GM23338 (cell line): ENCODE measurements around the gene KAT6B. TPM values are rescaled to one million over a fixed set of nuclear protein-coding genes. Genes with fewer than 3 reads are reported as not detected.

ENCODE experiments used
- ATAC-seq: fragments of 200-7000 bp; cut with Tn5 transposase; 3 replicates; pipeline ENCODE4 v1.9.1; 2020
- DNase-seq: peaks from one replicate; pipeline ENCODE4 v3.0.0-alpha.2; 2015; ENCODE audit warnings: low spot score
- H2AFZ ChIP-seq: fragments of 200-600 bp; sonication (generic); 2 replicates; pipeline ENCODE4 v1.8.0; 2016; ENCODE audit warnings: antibody characterized with exemption, mild to moderate bottlenecking, moderate library complexity
- H3F3A ChIP-seq: fragments of 200-600 bp; sonication (generic); replicated peaks from 2 replicates; pipeline ENCODE4 v1.8.0; 2017; ENCODE audit warnings: antibody characterized with exemption, mixed run types, low read depth
- H3K27ac ChIP-seq: fragments of 200-600 bp; sonication (generic); 2 replicates; pipeline ENCODE4 v1.6.1; 2016; ENCODE audit warnings: low read depth
- H3K27me3 ChIP-seq: fragments of 200-600 bp; sonication (generic); 2 replicates; pipeline ENCODE4 v1.8.0; 2016; ENCODE audit warnings: mild to moderate bottlenecking, mixed run types, moderate library complexity; ENCODE audit not compliant: insufficient read depth
- H3K36me3 ChIP-seq: fragments of 200-600 bp; sonication (generic); 2 replicates; pipeline ENCODE4 v1.8.0; 2016; ENCODE audit warnings: mild to moderate bottlenecking; ENCODE audit not compliant: insufficient read depth
- H3K4me1 ChIP-seq: fragments of 200-600 bp; sonication (generic); 2 replicates; pipeline ENCODE4 v1.8.0; 2016; ENCODE audit warnings: mild to moderate bottlenecking, moderate library complexity; ENCODE audit not compliant: insufficient read depth
- H3K4me2 ChIP-seq: fragments of 200-600 bp; sonication (generic); 2 replicates; pipeline ENCODE4 v1.7.1; 2017; ENCODE audit warnings: mixed run types
- H3K4me3 ChIP-seq: fragments of 200-600 bp; sonication (generic); 2 replicates; pipeline ENCODE4 v1.6.1; 2016; ENCODE audit warnings: mixed run types
- H3K79me2 ChIP-seq: fragments of 200-600 bp; sonication (generic); replicated peaks from 2 replicates; pipeline ENCODE4 v1.8.0; 2017; ENCODE audit warnings: mild to moderate bottlenecking; ENCODE audit not compliant: insufficient read depth
- H3K9me2 ChIP-seq: fragments of 200-600 bp; sonication (generic); 2 replicates; pipeline ENCODE4 v1.8.0; 2017; ENCODE audit not compliant: insufficient read depth
- H4K20me1 ChIP-seq: fragments of 200-600 bp; sonication (generic); replicated peaks from 2 replicates; pipeline ENCODE4 v1.8.0; 2017; ENCODE audit warnings: mild to moderate bottlenecking; ENCODE audit not compliant: insufficient read depth
- H3K27ac Mint-ChIP-seq: 2 replicates; pipeline ENCODE4 v1.8.0; 2020; ENCODE audit warnings: inconsistent platforms, mild to moderate bottlenecking, moderate library complexity, mixed read lengths
- H3K27me3 Mint-ChIP-seq: 3 replicates; pipeline ENCODE4 v1.8.0; 2022; ENCODE audit warnings: low read depth, mild to moderate bottlenecking, moderate library complexity, mixed read lengths, inconsistent platforms; ENCODE audit not compliant: insufficient read depth, poor library complexity
- H3K36me3 Mint-ChIP-seq: 3 replicates; pipeline ENCODE4 v1.8.0; 2021; ENCODE audit warnings: low read depth, mild to moderate bottlenecking, inconsistent platforms, moderate library complexity, mixed read lengths
- H3K4me1 Mint-ChIP-seq: 3 replicates; pipeline ENCODE4 v1.8.0; 2020; ENCODE audit warnings: mild to moderate bottlenecking, inconsistent platforms, mixed read lengths
- H3K4me3 Mint-ChIP-seq: 3 replicates; pipeline ENCODE4 v1.8.0; 2021; ENCODE audit warnings: moderate library complexity, mild to moderate bottlenecking, inconsistent platforms, mixed read lengths
- H3K9me3 Mint-ChIP-seq: 3 replicates; pipeline ENCODE4 v1.8.0; 2020; ENCODE audit warnings: moderate library complexity, mild to moderate bottlenecking, inconsistent platforms, mixed read lengths
- CREB1 ChIP-seq: fragments of 250-450 bp; sonication (Bioruptor Pico); IDR thresholded peaks from 2 replicates; pipeline ENCODE4 v1.5.0; 2020; ENCODE audit warnings: low read depth, mild to moderate bottlenecking, moderate library complexity
- CTCF ChIP-seq, 2 experiments: fragments of 200-600 bp in 1 of 2; sonication (generic) in 1 of 2; conservative IDR thresholded peaks; 2 replicates each; pipeline versions ENCODE4 v1.5.1 to v1.6.1; 2016 to 2017; ENCODE audit warnings: antibody characterized with exemption in 2 of 2, low read depth in 2 of 2, mild to moderate bottlenecking in 2 of 2, moderate library complexity in 1 of 2
- ETS1 ChIP-seq: IDR thresholded peaks from 2 replicates; pipeline ENCODE4 v1.6.1; 2016; ENCODE audit warnings: antibody characterized with exemption
- EZH2 ChIP-seq: fragments of 200-600 bp; sonication (generic); IDR thresholded peaks from one replicate; pipeline ENCODE4 v1.8.0; 2017; ENCODE audit warnings: antibody characterized with exemption, mild to moderate bottlenecking, low read depth; ENCODE audit not compliant: unreplicated experiment
- EZH2phosphoT487 ChIP-seq: fragments of 200-600 bp; sonication (generic); IDR thresholded peaks from one replicate; pipeline ENCODE4 v1.8.1; 2018; ENCODE audit warnings: antibody characterized with exemption; ENCODE audit not compliant: unreplicated experiment
- JUNB ChIP-seq: IDR thresholded peaks from one replicate; pipeline ENCODE4 v1.6.1; 2016; ENCODE audit warnings: antibody characterized with exemption; ENCODE audit not compliant: unreplicated experiment
- REST ChIP-seq: IDR thresholded peaks from one replicate; pipeline ENCODE4 v1.6.1; 2018; ENCODE audit warnings: antibody characterized with exemption; ENCODE audit not compliant: unreplicated experiment
- ZNF114 ChIP-seq: fragments of 250-450 bp; sonication (Bioruptor Pico); IDR thresholded peaks from 2 replicates; pipeline ENCODE4 v1.5.0; 2020; ENCODE audit warnings: mild to moderate bottlenecking, moderate library complexity
- ZNF331 ChIP-seq: fragments of 250-450 bp; sonication (Bioruptor Pico); IDR thresholded peaks from 2 replicates; pipeline ENCODE4 v1.5.0; 2020; ENCODE audit warnings: low read depth, mild to moderate bottlenecking, moderate library complexity
- polyA plus RNA-seq: library from polyadenylated mRNA; unstranded; fragments of >200 nt; fragmentation: Nextera tagmentation; extraction: Ambion mirVana; gene quantifications from 2 replicates; pipeline ENCODE4 v1.2.1, GENCODE V29; 2016
- total RNA-seq: library from RNA; depleted of rRNA; stranded (reverse); fragments of >200 nt; shearing (Covaris generic); gene quantifications from 2 replicates; pipeline ENCODE4 v1.2.3, GENCODE V29; 2014

Gene KAT6B
- total and polyA plus RNA-seq, 2 experiments from 2014 or later, result 21.3 to 31.4 TPM

- TF ChIP-seq REST, result no peak
Measured at GRCh38 chr10:74883428-74883827, 57.0 kb downstream of the KAT6B start (continued).

- Histone ChIP-seq H4K20me1 (no peaks in the 10 kb centered on the region; the same call in none of the 2 replicates), H3K9me2 (no peaks in the 10 kb centered on the region), H3K27me3 (no peaks in the 10 kb centered on the region), H3K4me3 (no peak overlapping the region), H3K36me3 (no peaks in the 10 kb centered on the region), H3F3A (no peaks in the 10 kb centered on the region), H3K4me1 (no peaks in the 10 kb centered on the region), H3K4me2 (no peak overlapping the region), H3K27ac (no peak overlapping the region), H3K79me2 (peaks cover 42% of the 10 kb centered on the region), H2AFZ (no peak overlapping the region)
- Mint-ChIP-seq H3K36me3 (no peaks in the 10 kb centered on the region), H3K27ac (no peak overlapping the region), H3K4me3 (no peak overlapping the region), H3K4me1 (peaks cover 4% of the 10 kb centered on the region; the same call in 1 of the 3 replicates), H3K27me3 (peaks cover 3% of the 10 kb centered on the region), H3K9me3 (no peaks in the 10 kb centered on the region)
- DNase-seq (no peak), ATAC-seq (no peak)
- no peak for TF ChIP-seq EZH2phosphoT487
- TF ChIP-seq ZNF331 (CRISPR knock-in tag), result no peak
- TF ChIP-seq CREB1 (CRISPR knock-in tag), result no peak
- no peak for TF ChIP-seq EZH2
Measured at GRCh38 chr10:74887614-74888284, 61.3 kb downstream of the KAT6B start.

- H3K9me2 ChIP-seq, result no peaks in the 10 kb centered on the region
- TF ChIP-seq JUNB (no peak), ZNF114 (CRISPR knock-in tag) (no peak), ETS1 (no peak), CTCF (conservative IDR thresholded peaks at IDR 0.05; ENCODE audit: low read depth in 2 of 2) (peak; percentile 20 to 31; a peak in 3 of 4 replicates)
- peaks cover 3% of the 10 kb centered on the region for H3K27me3 Mint-ChIP-seq
- no peaks in the 10 kb centered on the region for H3K36me3 Mint-ChIP-seq
- no peak overlapping the region for H3K4me2 ChIP-seq
- no peaks in the 10 kb centered on the region for H3K4me1 ChIP-seq
- peaks cover 4% of the 10 kb centered on the region; the same call in 1 of the 3 replicates for H3K4me1 Mint-ChIP-seq
- H2AFZ ChIP-seq, result no peak overlapping the region
- no peak overlapping the region for H3K4me3 ChIP-seq
- no peak overlapping the region for H3K27ac ChIP-seq
- peak; percentile 29 for DNase-seq
- no peaks in the 10 kb centered on the region for H3K27me3 ChIP-seq
- ATAC-seq, result peak; percentile 77
- H3K36me3 ChIP-seq, result no peaks in the 10 kb centered on the region
- H3F3A ChIP-seq, result no peaks in the 10 kb centered on the region
- H3K4me3 Mint-ChIP-seq, result no peak overlapping the region
- no peaks in the 10 kb centered on the region for H3K9me3 Mint-ChIP-seq
- no peak overlapping the region for H3K27ac Mint-ChIP-seq
- no peaks in the 10 kb centered on the region; the same call in none of the 2 replicates for H4K20me1 ChIP-seq
- H3K79me2 ChIP-seq, result peaks cover 37% of the 10 kb centered on the region
Measured at GRCh38 chr10:74888962-74889661, 62.7 kb downstream of the KAT6B start.
